HG02798 (cell line): Measurements from ENCODE around the gene OR5C1.
"Not testable (repeated sequence)": the region's sequence is repeated elsewhere in the genome, so short reads cannot be mapped to it uniquely, and the experiment has no call there.

Experiments
- ATAC-seq: cut with Tn5 transposase; IDR thresholded peaks from one replicate; pipeline ENCODE4 v1.9.1; 2021; ENCODE audit warnings: mild to moderate bottlenecking; ENCODE audit not compliant: unreplicated experiment, poor library complexity

The OR5C1 gene

DNA sequence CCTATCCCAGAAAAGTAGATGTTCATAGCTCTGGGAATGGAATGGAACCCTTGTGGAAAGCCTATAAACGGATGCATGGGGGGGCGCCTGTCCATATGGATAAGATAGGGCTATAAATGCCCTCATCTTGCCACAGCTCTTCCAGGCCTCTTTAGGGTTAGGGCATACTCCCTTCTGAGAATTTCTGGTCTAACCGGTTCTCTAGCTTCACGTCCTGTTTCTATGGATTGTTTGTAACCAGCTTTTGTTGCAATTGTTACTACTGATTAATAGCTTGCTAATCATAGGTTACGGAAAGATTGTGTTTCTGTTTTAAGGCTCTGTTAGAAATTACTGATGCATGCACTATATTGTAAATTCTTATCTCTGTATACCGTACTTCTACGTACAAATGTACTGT lies 20.5 kb downstream of the OR5C1 start:
- not testable (repeated sequence) for ATAC-seq

GRCh38 chr9:122810306-122810946 lies 21.7 kb downstream of the OR5C1 start:
- ATAC-seq = peak; percentile 78

DNA sequence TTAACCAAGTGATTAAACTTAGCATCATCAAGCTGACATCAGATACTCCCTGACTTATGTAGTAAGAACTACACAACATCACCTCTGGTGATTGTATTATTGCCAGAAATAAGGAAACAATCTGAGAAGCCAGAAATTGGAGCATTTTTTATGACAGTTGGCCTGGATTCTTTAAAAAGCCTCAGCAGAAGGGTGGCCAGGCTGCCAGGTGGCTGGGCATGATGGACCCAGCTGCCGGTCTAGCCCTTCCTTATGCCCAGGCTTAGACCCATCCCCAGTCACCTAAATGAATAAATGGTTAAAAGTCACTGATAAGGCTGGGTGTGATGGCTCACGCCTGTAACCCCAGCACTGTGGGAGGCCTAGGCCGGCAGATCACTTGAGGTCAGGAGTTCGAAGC lies 24.0 kb downstream of the OR5C1 start:
- no peak for ATAC-seq

- no peak for ATAC-seq
These were observed 25.8 kb downstream of the OR5C1 start for GRCh38 chr9:122814545-122814944.

GRCh38 chr9:122815544-122815943 lies 26.8 kb downstream of the OR5C1 start:
- no peak for ATAC-seq

GRCh38 chr9:122816163-122816867 lies 27.6 kb downstream of the OR5C1 start:
- peak; percentile 50 for ATAC-seq

GRCh38 chr9:122819326-122819725 lies 30.6 kb downstream of the OR5C1 start:
- no peak for ATAC-seq

DNA sequence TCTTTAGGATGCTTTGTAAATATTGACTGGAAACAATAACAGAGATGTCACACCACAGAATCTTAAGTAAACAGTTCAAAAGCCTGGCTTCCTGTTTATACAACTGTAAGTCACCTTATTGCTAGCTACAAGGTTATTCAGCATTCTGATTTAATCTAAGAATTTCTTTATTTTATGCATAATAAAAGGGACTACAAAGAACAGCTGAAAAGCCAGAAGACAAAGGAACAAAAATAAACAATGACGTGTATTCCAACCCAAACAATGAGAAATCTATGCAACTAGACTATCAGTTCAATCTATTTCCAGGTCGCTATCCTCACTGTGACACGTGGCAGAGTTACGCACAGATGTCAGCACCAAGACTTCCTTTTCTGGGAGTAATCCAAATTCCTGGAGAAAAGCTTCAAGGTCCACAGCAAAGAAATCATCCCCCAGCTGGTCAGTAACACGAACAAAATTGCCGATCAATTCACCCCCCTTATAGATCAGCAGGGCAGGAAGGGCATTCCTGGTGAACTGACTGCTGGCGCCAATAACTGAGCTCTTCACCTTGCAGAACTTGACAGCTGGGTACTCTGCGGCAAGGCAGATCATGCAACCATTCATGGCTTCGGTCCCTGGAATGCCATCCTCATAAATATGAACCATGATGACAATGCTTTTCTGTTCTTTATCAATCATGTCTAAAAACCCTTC lies 31.2 kb downstream of the OR5C1 start:
- ATAC-seq = no peak

- ATAC-seq = no peak
These were observed 31.7 kb downstream of the OR5C1 start for GRCh38 chr9:122820490-122820845.

DNA sequence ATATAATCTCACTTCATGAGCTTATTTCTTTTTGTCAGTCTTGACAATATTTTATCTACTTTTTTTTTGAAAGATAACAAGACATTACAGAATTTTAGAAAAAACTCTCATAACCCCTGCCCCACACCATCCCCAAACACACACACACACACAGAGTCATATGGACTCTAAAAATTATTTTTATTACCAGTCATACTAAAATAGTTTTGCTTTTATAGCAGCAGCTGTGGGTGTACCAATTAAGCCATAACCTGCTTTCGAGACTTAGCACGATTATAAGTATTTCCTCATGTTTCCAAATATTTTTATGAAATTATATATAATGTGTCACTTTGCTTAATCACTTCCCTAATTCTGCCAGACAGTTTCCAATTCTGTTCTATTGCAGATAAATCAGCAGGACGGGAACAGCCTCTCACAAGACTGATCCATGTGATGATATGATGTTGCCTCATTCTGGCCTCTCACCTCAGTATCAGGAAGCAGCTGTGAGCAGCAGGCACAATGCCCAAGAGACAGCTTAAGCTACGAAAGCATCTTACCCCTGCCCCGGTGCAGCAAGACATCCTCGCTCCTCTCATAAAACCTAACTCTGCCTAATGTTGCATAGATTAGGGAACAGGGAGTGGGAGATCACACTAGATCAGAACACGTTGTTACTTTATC lies 32.7 kb downstream of the OR5C1 start:
- ATAC-seq = no peak

- no peak for ATAC-seq
These were observed 33.3 kb downstream of the OR5C1 start for GRCh38 chr9:122822056-122822455.

GRCh38 chr9:122822938-122823337 lies 34.2 kb downstream of the OR5C1 start:
- no peak for ATAC-seq

DNA sequence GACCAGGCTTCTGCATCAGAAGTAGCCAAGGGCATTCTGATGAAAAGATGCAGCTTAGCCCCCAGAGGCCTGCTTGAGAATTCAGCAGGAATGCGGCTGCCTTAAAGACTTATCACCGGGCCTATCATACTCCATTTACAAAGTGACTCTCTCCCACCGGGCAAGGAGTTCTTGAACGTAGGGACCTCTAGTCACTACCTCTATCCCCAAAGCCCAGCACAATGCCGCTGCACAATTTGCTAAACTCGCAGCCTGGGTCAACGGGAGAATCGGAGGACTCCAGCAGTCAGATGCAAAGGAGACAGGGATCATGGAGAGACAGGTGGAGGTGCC lies 39.0 kb downstream of the OR5C1 start:
- peak; percentile 5 for ATAC-seq

DNA sequence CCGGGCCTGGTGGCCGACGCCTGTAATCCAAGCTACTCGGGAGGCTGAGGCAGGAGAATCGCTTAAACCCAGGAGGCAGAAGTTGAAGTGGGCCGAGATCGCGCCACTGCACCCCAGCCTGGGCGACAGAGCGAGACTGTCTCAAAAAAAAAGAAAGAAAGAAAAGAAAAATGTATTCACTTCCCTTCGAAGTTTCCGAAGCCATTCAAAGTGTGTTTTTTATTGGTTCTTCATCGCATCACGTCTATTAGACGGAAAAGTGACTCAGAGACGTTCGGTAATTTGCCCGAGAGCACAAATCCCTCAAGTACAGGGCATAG lies 40.2 kb downstream of the OR5C1 start:
- not testable (repeated sequence) for ATAC-seq

DNA sequence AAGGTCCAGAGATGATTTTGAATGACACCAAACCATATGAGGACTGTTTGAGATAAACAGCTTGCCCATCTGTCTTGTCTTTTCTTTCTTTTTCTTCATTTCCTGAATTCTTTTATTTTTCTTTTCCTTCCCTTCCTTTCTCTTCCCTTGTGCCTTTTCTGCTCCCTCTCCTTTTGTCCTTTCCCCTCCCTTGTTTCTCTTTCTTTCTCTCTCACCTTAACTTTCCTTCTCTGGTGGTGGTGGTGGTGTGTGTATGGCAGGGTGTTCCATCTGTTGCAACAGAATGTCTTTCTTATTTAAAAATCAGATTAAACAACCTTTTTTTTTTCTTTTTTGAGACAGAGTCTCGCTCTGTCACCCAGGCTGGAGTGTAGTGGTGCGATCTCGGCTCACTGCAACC lies 43.5 kb downstream of the OR5C1 start:
- ATAC-seq = no peak

- no peak for ATAC-seq
These were observed 46.6 kb downstream of the OR5C1 start for GRCh38 chr9:122835313-122835731.

DNA sequence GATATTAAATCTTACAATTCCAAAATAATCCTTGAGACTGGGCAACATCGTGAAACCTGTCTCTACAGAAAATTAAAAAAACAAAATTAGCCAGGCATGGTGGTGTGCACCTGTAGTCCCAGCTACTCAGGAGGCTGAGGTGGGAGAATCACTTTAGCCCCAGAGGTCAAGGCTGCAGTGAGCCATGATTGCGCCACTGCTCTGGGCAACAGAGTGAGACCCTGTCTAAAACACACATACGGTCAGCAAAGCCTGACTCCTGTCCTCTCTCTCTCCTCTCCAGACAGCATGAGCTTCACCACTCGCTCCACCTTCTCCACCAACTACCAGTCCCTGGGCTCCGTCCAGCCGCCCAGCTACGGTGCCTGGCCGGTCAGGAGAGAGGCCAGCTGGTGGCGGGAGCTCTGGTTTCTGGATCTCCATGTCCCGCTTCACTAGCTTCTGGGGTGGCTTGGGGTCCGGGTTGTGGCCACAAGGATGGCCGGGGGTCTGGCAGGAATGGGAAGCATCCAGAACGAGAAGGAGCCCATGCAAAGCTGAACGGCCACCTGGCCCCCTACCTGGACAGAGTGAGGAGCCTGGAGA lies 48.6 kb downstream of the OR5C1 start:
- no peak for ATAC-seq

DNA sequence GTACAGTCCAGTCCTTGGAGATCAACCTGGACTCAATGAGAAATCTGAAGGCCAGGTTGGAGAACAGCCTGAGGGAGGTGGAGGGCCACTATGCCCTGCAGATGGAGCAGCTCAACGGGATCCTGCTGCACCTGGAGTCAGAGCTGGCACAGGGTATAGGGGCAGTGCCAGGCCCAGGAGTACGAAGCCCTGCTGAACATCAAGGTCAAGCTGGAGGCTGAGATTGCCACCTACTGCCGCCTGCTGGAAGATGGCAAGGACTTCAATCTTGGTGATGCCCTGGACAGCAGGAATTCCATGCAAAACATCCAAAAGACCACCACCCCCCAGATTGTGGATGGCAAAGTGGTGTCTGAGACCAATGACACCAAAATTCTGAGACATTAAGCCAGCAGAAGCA lies 49.7 kb downstream of the OR5C1 start:
- ATAC-seq = not testable (repeated sequence)
